Measurements from ENCODE around the gene RER1.

RER1 gene

DNA sequence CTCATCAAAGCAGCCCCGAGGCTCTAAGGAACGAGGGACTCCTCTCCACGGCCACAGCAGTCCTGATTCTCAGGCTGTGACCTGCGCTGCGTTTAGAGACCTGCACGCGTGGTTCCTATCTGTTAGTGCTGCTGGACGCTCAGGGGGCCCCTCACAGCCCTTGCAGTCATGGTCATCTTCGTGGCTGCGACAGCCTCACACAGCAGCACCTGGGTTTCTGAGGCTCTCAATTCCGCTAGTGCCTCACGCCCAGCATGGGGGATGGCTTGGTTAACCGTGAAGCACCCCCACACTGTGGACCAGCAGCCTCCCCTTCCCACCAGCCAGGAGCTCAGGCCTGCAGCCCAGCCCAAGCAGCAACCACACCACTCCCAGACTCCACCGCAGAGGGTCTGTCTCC lies 8.1 kb upstream of the RER1 start:
- no peak for DNase-seq
- in situ Hi-C loops (cut with HindIII; ENCODE audit: low pct_ligation_motif_present, low sequenced_read_pairs), result no loop called here
- H3K27ac ChIP-seq, result no peak overlapping the region
- no peaks in the 10 kb centered on the region for H3K36me3 ChIP-seq (replicated peaks)
- TF ChIP-seq, protein P1, sequence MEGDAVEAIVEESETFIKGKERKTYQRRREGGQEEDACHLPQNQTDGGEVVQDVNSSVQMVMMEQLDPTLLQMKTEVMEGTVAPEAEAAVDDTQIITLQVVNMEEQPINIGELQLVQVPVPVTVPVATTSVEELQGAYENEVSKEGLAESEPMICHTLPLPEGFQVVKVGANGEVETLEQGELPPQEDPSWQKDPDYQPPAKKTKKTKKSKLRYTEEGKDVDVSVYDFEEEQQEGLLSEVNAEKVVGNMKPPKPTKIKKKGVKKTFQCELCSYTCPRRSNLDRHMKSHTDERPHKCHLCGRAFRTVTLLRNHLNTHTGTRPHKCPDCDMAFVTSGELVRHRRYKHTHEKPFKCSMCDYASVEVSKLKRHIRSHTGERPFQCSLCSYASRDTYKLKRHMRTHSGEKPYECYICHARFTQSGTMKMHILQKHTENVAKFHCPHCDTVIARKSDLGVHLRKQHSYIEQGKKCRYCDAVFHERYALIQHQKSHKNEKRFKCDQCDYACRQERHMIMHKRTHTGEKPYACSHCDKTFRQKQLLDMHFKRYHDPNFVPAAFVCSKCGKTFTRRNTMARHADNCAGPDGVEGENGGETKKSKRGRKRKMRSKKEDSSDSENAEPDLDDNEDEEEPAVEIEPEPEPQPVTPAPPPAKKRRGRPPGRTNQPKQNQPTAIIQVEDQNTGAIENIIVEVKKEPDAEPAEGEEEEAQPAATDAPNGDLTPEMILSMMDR (IDR thresholded peaks at IDR 0.05; ENCODE audit: low read depth, low read length, missing control alignments), result no peak
- H3K27me3 ChIP-seq (replicated peaks), result no peaks in the 10 kb centered on the region
- H3K4me3 ChIP-seq (ENCODE audit: low read depth, low read length), result no peak overlapping the region

DNA sequence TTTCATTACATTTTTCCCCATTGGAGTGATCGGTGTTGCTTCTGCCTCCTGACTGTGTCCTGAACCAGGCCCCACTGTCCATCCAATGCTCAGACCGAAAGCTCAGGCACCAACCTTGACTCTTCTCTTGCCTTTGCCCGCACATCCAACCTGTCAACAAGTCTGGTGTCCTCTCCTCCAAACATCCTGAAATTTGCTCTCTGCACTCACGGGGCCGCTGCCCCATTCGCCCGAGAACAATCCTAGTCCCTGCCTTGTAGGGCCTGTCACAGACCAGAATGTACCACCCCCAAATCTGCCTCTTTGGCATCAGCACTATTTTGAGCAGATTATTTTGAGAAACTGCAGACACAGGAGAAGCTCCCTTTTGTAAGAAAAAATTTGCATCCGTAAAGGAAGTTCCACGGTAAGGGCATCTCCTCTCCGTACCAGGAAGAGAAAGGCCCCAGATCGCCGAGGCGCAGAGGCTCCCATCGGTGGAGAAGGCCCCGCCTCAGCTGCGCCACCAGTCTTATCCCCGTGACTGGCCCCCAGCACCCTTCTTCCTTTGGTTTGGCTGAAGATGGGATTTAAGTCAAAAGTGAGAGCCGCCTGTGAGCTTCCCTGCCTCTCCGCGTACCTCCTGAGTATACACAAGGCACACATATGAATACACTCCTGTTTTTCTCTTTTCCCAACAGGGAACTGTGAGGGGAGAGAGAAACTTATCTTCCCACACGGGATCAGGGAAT lies 7.3 kb upstream of the RER1 start:
- Histone ChIP-seq H3K27ac (no peak overlapping the region), H3K4me3 (ENCODE audit: low read depth, low read length) (no peak overlapping the region), H3K36me3 (replicated peaks) (no peaks in the 10 kb centered on the region), H3K27me3 (replicated peaks) (no peaks in the 10 kb centered on the region)
- in situ Hi-C loops (cut with HindIII; ENCODE audit: low pct_ligation_motif_present, low sequenced_read_pairs), result no loop called here
- TF ChIP-seq, protein P1 (IDR thresholded peaks at IDR 0.05; ENCODE audit: low read depth, low read length, missing control alignments), result no peak
- DNase-seq, result no peak

DNA sequence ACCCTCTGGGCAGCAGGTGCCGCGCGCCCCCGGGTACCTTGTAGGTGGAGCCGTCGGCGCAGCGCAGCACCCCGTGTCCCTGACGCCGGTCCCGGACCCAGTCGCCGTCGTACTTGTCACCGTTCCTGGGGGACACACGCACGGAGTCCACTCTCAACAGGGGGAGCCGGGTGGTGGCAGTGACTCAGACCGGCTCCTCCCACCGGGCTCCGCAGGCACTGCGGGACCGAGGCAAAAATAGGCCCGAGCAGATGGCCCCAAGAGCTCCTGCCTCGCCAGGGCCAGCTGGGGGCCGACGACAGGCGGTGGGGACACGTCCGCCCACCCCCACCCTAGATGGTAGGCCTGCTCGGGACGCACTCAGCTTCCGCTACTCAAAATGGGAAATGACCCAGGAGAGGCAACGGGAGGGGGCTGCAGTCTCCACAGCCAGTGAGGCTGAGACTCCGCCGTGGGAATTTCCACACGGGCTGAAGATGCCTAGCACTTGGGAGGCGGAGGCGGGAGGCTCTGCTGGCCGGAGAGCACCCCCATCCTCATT lies 6.6 kb upstream of the RER1 start:
- in situ Hi-C loops (cut with HindIII; ENCODE audit: low pct_ligation_motif_present, low sequenced_read_pairs), result no loop called here
- Histone ChIP-seq H3K27me3 (replicated peaks) (no peaks in the 10 kb centered on the region), H3K27ac (no peak overlapping the region), H3K36me3 (replicated peaks) (no peaks in the 10 kb centered on the region), H3K4me3 (ENCODE audit: low read depth, low read length) (no peak overlapping the region)
- no peak for DNase-seq
- TF ChIP-seq, protein P1 (IDR thresholded peaks at IDR 0.05; ENCODE audit: low read depth, low read length, missing control alignments), result no peak

- Histone ChIP-seq H3K27me3 (replicated peaks) (no peaks in the 10 kb centered on the region), H3K27ac (no peak overlapping the region), H3K4me3 (ENCODE audit: low read depth, low read length) (no peak overlapping the region), H3K36me3 (replicated peaks) (no peaks in the 10 kb centered on the region)
- TF ChIP-seq, protein P1 (IDR thresholded peaks at IDR 0.05; ENCODE audit: low read depth, low read length, missing control alignments), result no peak
- DNase-seq, result no peak
- in situ Hi-C loops (cut with HindIII; ENCODE audit: low pct_ligation_motif_present, low sequenced_read_pairs), result no loop called here
Observed at GRCh38 chr1:2385606-2386280, 5.9 kb upstream of the RER1 start.

DNA sequence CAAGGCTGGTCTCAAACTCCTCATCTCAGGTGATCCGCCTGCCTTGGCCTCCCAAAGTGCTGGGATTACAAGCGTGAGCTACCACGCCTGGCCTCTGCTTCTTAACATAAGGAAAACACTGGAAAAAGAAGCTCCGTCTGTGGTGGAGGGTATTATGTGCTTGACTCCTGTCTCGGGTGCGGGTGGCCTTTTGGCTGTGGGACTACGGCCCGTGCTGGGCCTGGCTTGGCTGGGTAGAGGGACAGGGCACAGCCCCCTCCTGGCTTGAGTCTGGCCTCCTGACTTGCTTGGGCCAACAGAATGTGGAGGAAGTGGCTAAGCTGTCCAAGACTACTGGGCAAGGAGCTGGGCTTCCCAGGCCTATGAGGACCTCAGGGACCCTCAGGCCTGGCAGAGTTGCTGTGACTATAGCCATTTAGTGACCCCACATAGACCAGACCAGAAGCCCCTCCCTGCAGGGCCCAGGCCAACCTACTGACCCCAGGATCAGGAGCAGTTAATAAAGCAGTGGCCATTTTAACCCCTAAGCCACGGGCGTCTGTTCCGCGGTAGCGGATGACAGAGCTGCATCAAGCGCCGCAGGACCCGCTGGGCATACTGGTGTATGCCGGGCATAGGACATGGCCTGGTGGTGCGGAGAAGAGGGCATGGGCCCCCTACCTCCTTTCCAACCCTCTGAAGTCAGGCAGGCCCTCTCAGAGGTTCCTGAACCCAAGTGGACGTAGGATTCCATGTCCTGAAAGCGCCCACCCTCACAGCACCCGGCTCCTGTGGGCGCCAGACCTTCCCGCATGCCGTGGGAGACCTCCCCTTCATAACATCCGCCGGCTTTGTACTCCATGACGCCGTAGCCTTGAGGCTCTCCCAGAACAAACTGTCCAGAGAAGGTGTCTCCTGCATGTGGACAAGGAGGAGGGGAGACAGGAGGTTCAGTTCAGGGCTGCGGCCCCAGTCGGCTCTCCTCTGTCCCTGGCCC lies 4.7 kb upstream of the RER1 start:
- no peaks in the 10 kb centered on the region for H3K36me3 ChIP-seq (replicated peaks)
- H3K27ac ChIP-seq, result no peak overlapping the region
- H3K27me3 ChIP-seq (replicated peaks), result no peaks in the 10 kb centered on the region
- no peak overlapping the region for H3K4me3 ChIP-seq (ENCODE audit: low read depth, low read length)
- in situ Hi-C loops (cut with HindIII; ENCODE audit: low pct_ligation_motif_present, low sequenced_read_pairs), result no loop called here
- TF ChIP-seq, protein P1 (IDR thresholded peaks at IDR 0.05; ENCODE audit: low read depth, low read length, missing control alignments), result no peak
- no peak for DNase-seq
